Measurements from ENCODE around the gene ZFP36.

The ZFP36 gene

GRCh38 chr19:39407660-39408391 is 1.2 kb downstream of the ZFP36 start:
- peak; percentile 77 for DNase-seq

DNA sequence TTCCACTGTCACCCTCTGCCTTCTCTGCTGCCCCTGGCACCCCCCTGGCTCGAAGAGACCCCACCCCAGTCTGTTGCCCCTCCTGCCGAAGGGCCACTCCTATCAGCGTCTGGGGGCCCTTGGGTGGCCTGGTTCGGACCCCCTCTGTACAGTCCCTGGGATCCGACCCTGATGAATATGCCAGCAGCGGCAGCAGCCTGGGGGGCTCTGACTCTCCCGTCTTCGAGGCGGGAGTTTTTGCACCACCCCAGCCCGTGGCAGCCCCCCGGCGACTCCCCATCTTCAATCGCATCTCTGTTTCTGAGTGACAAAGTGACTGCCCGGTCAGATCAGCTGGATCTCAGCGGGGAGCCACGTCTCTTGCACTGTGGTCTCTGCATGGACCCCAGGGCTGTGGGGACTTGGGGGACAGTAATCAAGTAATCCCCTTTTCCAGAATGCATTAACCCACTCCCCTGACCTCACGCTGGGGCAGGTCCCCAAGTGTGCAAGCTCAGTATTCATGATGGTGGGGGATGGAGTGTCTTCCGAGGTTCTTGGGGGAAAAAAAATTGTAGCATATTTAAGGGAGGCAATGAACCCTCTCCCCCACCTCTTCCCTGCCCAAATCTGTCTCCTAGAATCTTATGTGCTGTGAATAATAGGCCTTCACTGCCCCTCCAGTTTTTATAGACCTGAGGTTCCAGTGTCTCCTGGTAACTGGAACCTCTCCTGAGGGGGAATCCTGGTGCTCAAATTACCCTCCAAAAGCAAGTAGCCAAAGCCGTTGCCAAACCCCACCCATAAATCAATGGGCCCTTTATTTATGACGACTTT is 2.0 kb downstream of the ZFP36 start:
- DNase-seq = no peak

DNA sequence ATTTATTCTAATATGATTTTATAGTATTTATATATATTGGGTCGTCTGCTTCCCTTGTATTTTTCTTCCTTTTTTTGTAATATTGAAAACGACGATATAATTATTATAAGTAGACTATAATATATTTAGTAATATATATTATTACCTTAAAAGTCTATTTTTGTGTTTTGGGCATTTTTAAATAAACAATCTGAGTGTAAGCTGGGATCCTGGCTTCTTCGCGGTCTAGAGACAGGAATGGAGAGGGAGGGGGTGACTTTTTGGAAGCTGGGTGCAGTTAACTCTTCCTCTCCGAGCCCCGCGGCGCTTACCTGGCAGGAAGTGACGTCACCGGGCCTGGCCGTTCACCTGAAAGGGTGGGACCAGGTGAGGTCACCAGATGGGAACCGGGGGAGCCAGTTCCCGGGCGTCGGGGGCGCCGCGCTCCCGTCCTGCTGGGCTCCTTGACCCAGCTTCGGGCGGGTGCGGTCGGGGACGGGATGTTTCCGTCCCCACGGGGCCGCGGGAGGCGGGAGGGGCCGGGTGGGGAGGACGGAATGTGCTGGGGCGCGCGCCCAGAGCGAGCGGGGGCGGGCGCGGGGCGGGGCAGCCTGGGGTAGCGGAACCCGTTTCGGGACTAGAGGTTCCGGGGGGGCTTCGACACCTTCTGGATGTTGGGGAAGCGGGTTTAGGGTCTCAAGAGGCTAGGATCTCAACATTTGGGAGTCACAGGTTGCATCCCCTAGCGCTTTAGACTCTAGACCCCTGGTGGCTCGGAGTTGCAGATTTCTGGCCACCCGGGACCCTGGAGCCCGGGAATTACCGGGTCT is 2.8 kb downstream of the ZFP36 start:
- peak; percentile 89 for DNase-seq

- DNase-seq = peak; percentile 83
Observed at GRCh38 chr19:39410017-39410830, 3.6 kb downstream of the ZFP36 start.

- no peak for DNase-seq
Observed at GRCh38 chr19:39410831-39411080, 4.1 kb downstream of the ZFP36 start.

- no peak for DNase-seq
Observed at GRCh38 chr19:39411081-39411831, 4.6 kb downstream of the ZFP36 start.

GRCh38 chr19:39411832-39412099 is 5.1 kb downstream of the ZFP36 start:
- DNase-seq = peak; percentile 94

DNA sequence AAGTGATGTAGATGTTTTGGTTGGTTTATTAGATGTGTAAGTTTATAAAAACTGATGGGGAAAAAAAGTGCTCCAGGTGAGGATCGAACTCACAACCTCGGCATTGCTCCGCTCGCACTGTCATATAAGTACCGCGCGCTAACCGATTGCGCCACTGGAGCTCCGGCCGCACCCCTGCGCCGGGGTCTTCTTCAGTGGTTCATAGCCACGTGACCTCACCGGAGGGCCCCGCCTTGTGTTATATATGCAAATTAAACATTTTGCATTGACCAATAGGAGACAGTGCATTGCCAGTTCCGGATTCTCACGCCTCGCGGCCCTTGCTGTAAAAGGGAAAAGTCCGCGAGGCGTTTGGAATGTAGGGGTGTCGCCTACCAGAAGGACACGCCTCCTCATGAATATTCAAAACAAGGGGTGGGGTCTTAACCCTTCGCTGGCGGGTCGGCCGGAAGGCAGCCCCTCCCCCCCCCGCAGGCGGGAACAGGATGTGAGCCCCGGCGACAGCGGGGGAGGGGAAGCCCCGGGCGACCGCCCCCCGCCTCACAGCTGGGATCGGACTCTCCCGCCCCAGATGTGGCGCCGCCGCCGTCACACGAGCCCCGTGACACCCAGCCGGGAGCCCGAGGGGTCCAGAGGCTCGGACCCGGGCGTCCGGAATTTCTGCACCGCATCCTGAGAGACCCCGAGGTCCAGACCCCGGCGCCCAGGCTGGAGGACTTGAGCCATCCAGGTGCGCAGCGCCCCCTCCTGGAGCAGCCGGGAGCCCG is 5.6 kb downstream of the ZFP36 start, which contains the start of gene PLEKHG2:
TSS of gene PLEKHG2 (plus strand) at position 570 of the 767 bp plus-strand sequence. CDS start 1,418 bp downstream, outside the sequence.
- DNase-seq = peak; percentile 100

DNA sequence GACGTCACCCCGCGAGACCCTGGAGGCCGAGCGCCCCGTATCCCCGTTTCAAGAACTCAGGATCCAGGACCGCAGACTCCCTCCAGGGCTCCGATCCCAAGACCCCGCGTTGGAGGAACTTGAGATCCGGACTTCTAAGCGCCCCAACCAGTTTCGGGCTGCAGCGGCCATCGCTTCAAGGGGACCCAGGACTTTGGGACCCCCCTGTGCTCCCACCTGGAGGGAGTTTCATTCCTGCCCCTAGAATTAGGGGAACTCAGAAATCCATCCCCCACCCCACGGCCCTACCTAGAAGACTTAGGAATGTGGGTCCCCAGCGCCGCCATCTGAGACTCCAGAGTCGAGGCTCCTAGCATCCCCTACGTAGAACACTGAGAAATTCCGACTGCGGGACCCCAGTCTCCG is 6.2 kb downstream of the ZFP36 start:
- no peak for DNase-seq

DNA sequence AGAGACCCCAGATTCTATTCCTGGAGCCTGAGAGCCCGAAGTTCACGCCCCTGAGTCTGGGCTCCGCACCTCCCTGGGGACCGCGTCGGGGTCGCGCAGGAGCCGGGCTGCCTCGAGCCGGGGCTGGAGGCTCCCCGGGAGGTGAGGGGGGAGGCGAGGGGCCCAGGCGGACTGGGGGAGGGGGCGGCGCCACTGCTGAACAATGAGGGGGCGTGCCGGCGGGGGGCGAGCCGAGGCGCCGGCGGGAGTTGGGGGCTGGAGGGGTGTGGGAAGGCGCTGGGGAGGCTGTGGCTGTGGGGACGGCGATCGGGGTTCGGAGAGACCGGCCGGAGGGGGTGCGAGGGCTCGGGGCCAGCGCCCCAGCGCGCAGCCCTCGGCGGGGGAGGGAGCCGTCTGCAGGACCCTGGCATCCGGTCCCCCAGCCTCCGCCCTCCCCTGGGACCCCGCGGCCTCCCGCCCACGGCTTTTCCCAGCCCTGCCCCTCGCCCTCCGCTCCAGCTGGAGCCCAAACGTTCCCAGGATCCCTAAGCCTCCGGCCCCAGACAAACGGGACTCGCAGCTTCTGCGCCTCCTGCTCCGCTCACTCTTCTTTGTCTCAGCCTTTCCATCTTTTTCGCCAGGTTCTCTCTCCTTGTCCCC is 6.7 kb downstream of the ZFP36 start:
- no peak for DNase-seq

GRCh38 chr19:39413911-39414608 is 7.4 kb downstream of the ZFP36 start:
- DNase-seq = no peak

DNA sequence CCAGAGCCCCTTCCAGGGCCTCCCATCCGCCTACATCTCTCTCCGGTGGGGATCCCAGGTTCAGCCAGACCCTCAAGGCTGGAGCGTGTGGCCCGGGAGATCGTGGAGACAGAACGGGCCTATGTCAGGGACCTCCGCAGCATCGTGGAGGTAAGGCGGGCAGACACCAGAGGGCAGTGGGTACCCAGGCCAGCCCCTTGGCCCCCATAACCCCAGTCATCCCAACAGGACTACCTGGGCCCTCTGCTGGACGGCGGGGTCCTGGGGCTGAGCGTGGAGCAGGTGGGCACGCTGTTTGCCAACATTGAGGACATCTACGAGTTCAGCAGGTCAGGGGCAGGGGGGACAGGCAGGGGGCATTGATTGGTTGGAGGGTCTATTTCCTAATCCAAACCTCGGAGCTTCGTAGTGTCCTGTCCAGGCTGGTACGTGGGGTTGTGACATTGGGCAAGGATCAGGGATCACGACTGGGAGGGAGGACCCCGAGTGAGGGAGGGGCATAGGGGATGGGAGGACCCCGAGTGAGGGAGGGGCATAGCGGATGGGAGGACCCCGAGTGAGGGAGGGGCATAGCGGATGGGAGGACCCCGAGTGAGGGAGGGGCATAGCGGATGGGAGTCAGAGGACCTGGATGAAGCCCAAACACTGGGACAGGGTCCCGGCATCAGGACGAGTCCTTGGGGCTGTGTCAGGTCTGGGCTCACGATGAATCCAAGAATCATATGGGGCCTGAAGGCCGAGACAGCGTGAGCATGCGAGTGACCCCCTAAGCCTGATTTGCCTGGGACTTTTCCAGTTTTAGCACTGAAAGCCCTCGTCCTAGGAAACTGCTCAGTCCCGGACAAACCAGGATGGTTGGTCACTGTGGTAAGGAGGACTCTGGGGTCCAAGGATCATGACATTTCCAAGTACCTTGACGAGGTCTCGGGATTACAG is 8.7 kb downstream of the ZFP36 start:
- no peak for DNase-seq

- no peak for DNase-seq
Observed at GRCh38 chr19:39416152-39417120, 9.8 kb downstream of the ZFP36 start.

- no peak for DNase-seq
Observed at GRCh38 chr19:39417463-39418181, 11.0 kb downstream of the ZFP36 start.

DNA sequence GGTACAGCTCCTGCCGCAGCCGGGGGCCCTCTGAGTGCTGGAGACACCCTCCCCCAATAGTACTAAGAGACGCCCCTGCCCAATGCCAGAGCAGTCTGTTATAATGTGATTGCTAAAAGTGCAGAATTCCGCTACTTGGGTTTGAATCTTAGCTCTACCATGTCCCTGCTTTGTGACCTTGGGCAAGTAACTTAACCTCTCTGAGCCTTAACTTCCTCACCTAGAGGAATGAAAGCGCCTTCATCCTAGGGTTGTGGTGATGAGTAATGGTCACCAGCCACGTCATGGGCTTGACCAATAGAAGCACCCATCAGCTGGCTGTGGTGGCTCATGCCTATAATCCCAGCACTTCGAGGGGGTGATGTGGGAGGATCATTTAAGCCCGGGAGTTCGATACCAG is 12.4 kb downstream of the ZFP36 start:
- no peak for DNase-seq

GRCh38 chr19:39420769-39421168 is 14.1 kb downstream of the ZFP36 start:
- DNase-seq = no peak

- no peak for DNase-seq
Observed at GRCh38 chr19:39422020-39422419, 15.4 kb downstream of the ZFP36 start.

Measured in activated CD8-positive, alpha-beta memory T cell treated with anti-CD3 and anti-CD28 coated beads for 24 hours (primary cell).